Endothelial cell (in vitro differentiated cells): Measurements from ENCODE around the gene EPS8L1. TPM values are rescaled to one million over a fixed set of nuclear protein-coding genes. Genes with fewer than 3 reads are reported as not detected.
A peak's percentile ranks its signal among the peaks of the same experiment; 100 is the strongest.
"Not testable (repeated sequence)": the region's sequence is repeated elsewhere in the genome, so short reads cannot be mapped to it uniquely, and the experiment has no call there.

Experiments
- DNase-seq: peaks from one replicate; pipeline ENCODE4 v3.0.0; 2021; ENCODE audit warnings: low spot score
- H3K27ac Mint-ChIP-seq: one replicate; pipeline ENCODE4 v1.8.0; 2021; ENCODE audit warnings: mixed read lengths, inconsistent platforms; ENCODE audit not compliant: unreplicated experiment
- H3K27me3 Mint-ChIP-seq: one replicate; pipeline ENCODE4 v1.8.0; 2021; ENCODE audit warnings: mild to moderate bottlenecking, moderate library complexity, mixed read lengths, inconsistent platforms; ENCODE audit not compliant: unreplicated experiment
- H3K36me3 Mint-ChIP-seq: one replicate; pipeline ENCODE4 v1.8.0; 2021; ENCODE audit warnings: mild to moderate bottlenecking, low read depth, mixed read lengths, inconsistent platforms; ENCODE audit not compliant: unreplicated experiment
- H3K4me1 Mint-ChIP-seq: one replicate; pipeline ENCODE4 v1.8.0; 2021; ENCODE audit warnings: mild to moderate bottlenecking, mixed read lengths, inconsistent platforms; ENCODE audit not compliant: unreplicated experiment
- H3K4me3 Mint-ChIP-seq: one replicate; pipeline ENCODE4 v1.8.0; 2021; ENCODE audit warnings: mild to moderate bottlenecking, mixed read lengths, inconsistent platforms; ENCODE audit not compliant: unreplicated experiment
- H3K9me3 Mint-ChIP-seq: one replicate; pipeline ENCODE4 v1.8.0; 2021; ENCODE audit warnings: mixed read lengths, inconsistent platforms; ENCODE audit not compliant: unreplicated experiment
- CTCF ChIP-seq: fragments of 200-600 bp; sonication (generic); IDR thresholded peaks from one replicate; pipeline ENCODE4 v1.5.0; 2021; ENCODE audit warnings: antibody characterized with exemption; ENCODE audit not compliant: unreplicated experiment
- total RNA-seq: library from RNA; stranded (reverse); fragmentation: NEBNext Ultra II Directional; extraction: Animal tissue kit (Norgen Biotek cat#: 25700); gene quantifications from one replicate; pipeline ENCODE4 v1.2.1, GENCODE V29; 2021; ENCODE audit not compliant: unreplicated experiment

EPS8L1 gene
- total RNA-seq, 1 donor from 2014 or later: 24.6 TPM

DNA sequence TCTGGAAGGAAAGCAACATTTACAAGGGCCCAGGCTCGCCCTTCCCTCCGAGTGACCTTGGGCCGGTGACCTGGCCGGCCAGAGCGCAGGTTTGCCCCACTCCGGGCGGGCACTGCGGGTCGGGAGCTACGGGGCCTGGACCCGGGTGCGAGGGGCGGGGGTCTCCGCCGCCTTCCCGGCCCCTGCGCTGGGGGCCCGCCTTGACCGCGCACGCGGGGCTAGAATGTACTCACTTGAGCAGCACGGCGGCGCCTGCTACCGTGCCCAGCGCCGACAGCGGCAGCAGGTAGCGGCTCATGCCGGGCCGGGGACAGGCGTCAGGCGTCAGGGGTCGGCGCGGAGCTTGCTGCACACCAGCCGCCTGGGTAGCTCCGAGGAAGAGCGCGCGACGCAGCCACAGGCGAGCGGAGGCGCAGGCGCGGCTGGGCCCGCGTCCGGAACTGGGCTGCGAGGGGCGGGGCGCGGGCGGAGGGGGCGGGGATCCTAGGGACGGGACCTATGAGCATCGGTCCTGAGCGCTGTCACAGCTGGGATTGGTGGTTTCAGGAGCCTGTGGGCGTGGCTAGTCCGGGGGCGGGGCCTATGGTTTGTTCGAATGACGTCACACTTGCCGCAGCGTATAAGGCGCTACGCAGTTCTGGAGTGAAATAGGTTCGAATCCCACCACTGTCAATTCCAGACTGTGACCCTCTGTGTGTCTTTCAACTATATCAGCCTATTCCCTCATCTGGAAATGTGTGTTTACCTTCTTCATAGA, 12.8 kb upstream of the EPS8L1 start, which contains the start of gene RDH13:
RDH13 (minus strand) TSS at position 414 of the 757 bp plus-strand sequence; CDS start at position 298, 116 bp downstream.
- Mint-ChIP-seq H3K27me3 (peaks cover 16% of the 10 kb centered on the region), H3K4me1 (no peaks in the 10 kb centered on the region), H3K36me3 (no peaks in the 10 kb centered on the region), H3K4me3 (peak within 1 kb of the TSS; percentile 87), H3K9me3 (no peaks in the 10 kb centered on the region), H3K27ac (peak within 1 kb of the TSS; percentile 36)
- DNase-seq: peak; percentile 96
- TF ChIP-seq CTCF: no peak

GRCh38 chr19:55063492-55063843, 12.2 kb upstream of the EPS8L1 start:
- TF ChIP-seq CTCF: no peak
- H3K36me3 Mint-ChIP-seq: no peaks in the 10 kb centered on the region
- DNase-seq: no peak
- no peak overlapping the region for H3K27ac Mint-ChIP-seq
- peaks cover 16% of the 10 kb centered on the region for H3K27me3 Mint-ChIP-seq
- peak overlapping the region; percentile 76 for H3K4me3 Mint-ChIP-seq
- no peaks in the 10 kb centered on the region for H3K9me3 Mint-ChIP-seq
- no peaks in the 10 kb centered on the region for H3K4me1 Mint-ChIP-seq

- H3K9me3 Mint-ChIP-seq, H3K36me3 Mint-ChIP-seq, H3K4me3 Mint-ChIP-seq, H3K27ac Mint-ChIP-seq, DNase-seq, H3K4me1 Mint-ChIP-seq: not testable (repeated sequence)
- H3K27me3 Mint-ChIP-seq: peaks cover 24% of the 10 kb centered on the region
Observed at GRCh38 chr19:55065516-55065915, 10.2 kb upstream of the EPS8L1 start.

- Mint-ChIP-seq H3K36me3 (peaks cover 8% of the 10 kb centered on the region), H3K27ac (no peak overlapping the region), H3K9me3 (peaks cover 8% of the 10 kb centered on the region), H3K4me3 (no peak overlapping the region), H3K27me3 (peaks cover 24% of the 10 kb centered on the region), H3K4me1 (peaks cover 9% of the 10 kb centered on the region)
- DNase-seq: no peak
- no peak for TF ChIP-seq CTCF
Observed at GRCh38 chr19:55066107-55066709, 9.5 kb upstream of the EPS8L1 start.

DNA sequence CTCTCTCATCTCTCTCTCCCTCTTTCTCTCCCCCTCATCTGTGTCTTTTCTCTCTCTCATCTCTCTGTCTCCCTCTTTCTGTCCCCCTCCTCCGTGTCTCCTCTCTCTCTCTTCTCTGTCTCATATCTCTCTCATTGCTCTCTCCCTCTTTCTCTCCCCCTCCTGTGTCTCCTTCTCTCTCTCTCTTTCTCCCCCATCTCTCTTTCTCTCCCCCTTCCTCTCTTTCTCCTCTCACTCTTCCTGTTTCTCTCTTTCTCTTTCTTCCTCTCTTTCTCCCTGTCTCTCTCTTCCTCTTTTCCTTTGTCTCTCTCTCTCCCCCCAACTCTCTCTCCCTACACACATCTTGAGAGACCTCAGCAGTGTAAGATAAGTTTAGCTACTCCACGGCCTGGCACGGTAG, 7.8 kb upstream of the EPS8L1 start:
- Mint-ChIP-seq H3K27ac (no peak overlapping the region), H3K27me3 (peaks cover 23% of the 10 kb centered on the region), H3K4me1 (peaks cover 9% of the 10 kb centered on the region), H3K9me3 (peaks cover 8% of the 10 kb centered on the region), H3K36me3 (peaks cover 8% of the 10 kb centered on the region), H3K4me3 (no peak overlapping the region)
- no peak for DNase-seq
- TF ChIP-seq CTCF: no peak
